IMR-90 (cell line): ENCODE measurements around the gene MAPK11. TPM values are rescaled to one million over a fixed set of nuclear protein-coding genes. Genes with fewer than 3 reads are reported as not detected.

Experiments used
- RCOR1 ChIP-seq: IDR thresholded peaks from 2 replicates; pipeline ENCODE4 v1.6.1; 2012; ENCODE audit warnings: mild to moderate bottlenecking, low read length, improper control_type of control experiment; ENCODE audit not compliant: insufficient replicate concordance
- polyA plus RNA-seq, 3 experiments: library from polyadenylated mRNA; depleted of rRNA; stranded (reverse); fragments of >200 nt; gene quantifications; 2 replicates each; pipeline ENCODE4 v1.2.3, GENCODE V29; 2012; ENCODE audit warnings: low replicate concordance in 1 of 3
- total RNA-seq: library from RNA; depleted of rRNA; stranded (reverse); fragments of >200 nt; gene quantifications from 2 replicates; pipeline ENCODE4 v1.2.3, GENCODE V29; 2012
- TF ChIP-seq, protein P1 (sequence below): fragments of 150-350 bp; IDR thresholded peaks from 2 replicates; pipeline ENCODE4 v1.6.1; 2016; ENCODE audit warnings: low read depth, mild to moderate bottlenecking, low read length, moderate library complexity, borderline replicate concordance

Gene MAPK11
- total and polyA plus RNA-seq, 2 of the 4 experiments (the other 2 are of a cell fraction): 8.1 to 14.4 TPM

DNA sequence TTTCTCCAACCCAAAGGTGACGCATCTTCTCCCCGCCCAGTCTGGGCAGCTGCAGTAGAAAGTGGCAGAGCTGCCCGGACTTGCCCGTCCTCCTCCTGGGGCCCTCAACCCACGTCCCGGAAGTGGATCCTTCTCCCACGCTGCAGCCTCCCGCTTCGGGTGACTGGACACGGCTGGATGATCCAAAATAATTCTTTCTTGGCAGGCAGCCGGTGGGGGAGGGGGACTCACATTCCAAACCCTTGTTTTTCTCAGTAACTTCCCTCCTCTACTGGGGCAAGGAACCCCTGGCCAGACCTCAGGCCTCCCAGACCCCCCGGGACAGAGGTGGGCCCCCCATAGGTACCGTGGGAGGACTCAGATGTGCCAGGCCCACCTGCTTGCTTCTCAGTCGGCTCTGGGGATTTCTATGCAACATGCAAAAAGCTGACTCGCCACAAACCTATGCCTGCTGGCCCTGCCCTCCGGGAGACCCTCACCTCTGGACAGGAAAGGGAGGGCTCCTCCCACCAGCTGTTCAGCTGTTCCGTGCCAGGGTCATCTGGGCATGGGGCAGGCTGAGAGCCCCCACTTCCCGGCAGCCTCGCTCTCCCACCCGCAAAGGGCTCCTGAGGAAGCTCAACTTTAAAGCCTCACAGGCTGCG, 35.9 kb upstream of the MAPK11 start (continued):
- TF ChIP-seq, protein P1, sequence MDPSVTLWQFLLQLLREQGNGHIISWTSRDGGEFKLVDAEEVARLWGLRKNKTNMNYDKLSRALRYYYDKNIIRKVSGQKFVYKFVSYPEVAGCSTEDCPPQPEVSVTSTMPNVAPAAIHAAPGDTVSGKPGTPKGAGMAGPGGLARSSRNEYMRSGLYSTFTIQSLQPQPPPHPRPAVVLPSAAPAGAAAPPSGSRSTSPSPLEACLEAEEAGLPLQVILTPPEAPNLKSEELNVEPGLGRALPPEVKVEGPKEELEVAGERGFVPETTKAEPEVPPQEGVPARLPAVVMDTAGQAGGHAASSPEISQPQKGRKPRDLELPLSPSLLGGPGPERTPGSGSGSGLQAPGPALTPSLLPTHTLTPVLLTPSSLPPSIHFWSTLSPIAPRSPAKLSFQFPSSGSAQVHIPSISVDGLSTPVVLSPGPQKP: no peak
- peak; percentile 60 for TF ChIP-seq RCOR1
